GM19467 (cell line): ENCODE data around the gene OR52E1.

Experiments used
- ATAC-seq: cut with Tn5 transposase; IDR thresholded peaks from one replicate; pipeline ENCODE4 v1.9.1; 2021; ENCODE audit warnings: mild to moderate bottlenecking, moderate library complexity; ENCODE audit not compliant: unreplicated experiment

OR52E1 gene

GRCh38 chr11:5107285-5107684 lies 37.9 kb downstream of the OR52E1 start:
- ATAC-seq = no peak

- ATAC-seq = no peak
These were observed 46.0 kb downstream of the OR52E1 start for GRCh38 chr11:5115339-5115738.

GRCh38 chr11:5117588-5117987 lies 48.2 kb downstream of the OR52E1 start:
- ATAC-seq = no peak

GRCh38 chr11:5118893-5119292 lies 49.5 kb downstream of the OR52E1 start:
- ATAC-seq = no peak
